Measurements from ENCODE around the gene NKAIN1.

NKAIN1 gene

GRCh38 chr1:31228986-31229385 is 10.7 kb downstream of the NKAIN1 start:
- no peak overlapping the region for H3K27ac ChIP-seq
- no peak for DNase-seq (ENCODE audit: low spot score)
- no peak for TF ChIP-seq CTCF (conservative IDR thresholded peaks at IDR 0.05; ENCODE audit: low read depth)
- ChIA-PET POLR2A (ENCODE audit: low non-redundant PET) (no interaction called here), CTCF (interaction anchor here (1.7 kb wide), 1 partner anchor 45 kb away, joined by 5 read pairs; no protein-coding TSS in a partner anchor)

- H3K27ac ChIP-seq = no peak overlapping the region
- DNase-seq (ENCODE audit: low spot score) = no peak
- ChIA-PET CTCF (interaction anchor here (1.7 kb wide), 1 partner anchor 44 kb away, joined by 5 read pairs; no protein-coding TSS in a partner anchor), POLR2A (ENCODE audit: low non-redundant PET) (no interaction called here)
- TF ChIP-seq CTCF (conservative IDR thresholded peaks at IDR 0.05; ENCODE audit: low read depth) = no peak
Measured at GRCh38 chr1:31227891-31228568, 11.7 kb downstream of the NKAIN1 start.

GRCh38 chr1:31224068-31224467 is 15.6 kb downstream of the NKAIN1 start:
- H3K27ac ChIP-seq = no peak overlapping the region
- no peak for DNase-seq (ENCODE audit: low spot score)
- no peak for TF ChIP-seq CTCF (conservative IDR thresholded peaks at IDR 0.05; ENCODE audit: low read depth)
- CTCF ChIA-PET = interaction anchor here (0.5 kb wide), 1 partner anchor 103 kb away, joined by 3 read pairs; no protein-coding TSS in a partner anchor
- POLR2A ChIA-PET (ENCODE audit: low non-redundant PET) = no interaction called here

- TF ChIP-seq CTCF (conservative IDR thresholded peaks at IDR 0.05; ENCODE audit: low read depth) = no peak
- no peak overlapping the region for H3K27ac ChIP-seq
- ChIA-PET CTCF (interaction anchor here (0.9 kb wide), 1 partner anchor 37 kb away, joined by 3 read pairs; no protein-coding TSS in a partner anchor), POLR2A (ENCODE audit: low non-redundant PET) (no interaction called here)
- no peak for DNase-seq (ENCODE audit: low spot score)
Measured at GRCh38 chr1:31222176-31222575, 17.5 kb downstream of the NKAIN1 start.

GRCh38 chr1:31221072-31221471 is 18.6 kb downstream of the NKAIN1 start:
- DNase-seq (ENCODE audit: low spot score) = no peak
- H3K27ac ChIP-seq = no peak overlapping the region
- TF ChIP-seq CTCF (conservative IDR thresholded peaks at IDR 0.05; ENCODE audit: low read depth) = no peak
- ChIA-PET CTCF (interaction anchor here (0.6 kb wide), 2 partner anchors 40 to 332 kb away, joined by 3 read pairs; no protein-coding TSS in a partner anchor), POLR2A (ENCODE audit: low non-redundant PET) (no interaction called here)

GRCh38 chr1:31219489-31219888 is 20.2 kb downstream of the NKAIN1 start:
- no peak for TF ChIP-seq CTCF (conservative IDR thresholded peaks at IDR 0.05; ENCODE audit: low read depth)
- CTCF ChIA-PET = interaction anchor here (0.6 kb wide), 1 partner anchor 164 kb away, joined by 3 read pairs; no protein-coding TSS in a partner anchor
- no peak for DNase-seq (ENCODE audit: low spot score)

More at GRCh38 chr1:31219489-31219888, 20.2 kb downstream of the NKAIN1 start:
- POLR2A ChIA-PET (ENCODE audit: low non-redundant PET) = no interaction called here
- H3K27ac ChIP-seq = no peak overlapping the region

Data from RWPE1 (cell line).